GM10847 (cell line): Measurements from ENCODE around the gene RNF7.
A peak's percentile ranks its signal among the peaks of the same experiment; 100 is the strongest.

ENCODE experiments used
- POLR2A ChIP-seq: IDR thresholded peaks from 2 replicates; pipeline ENCODE4 v1.6.1; 2011; ENCODE audit not compliant: insufficient read length; ENCODE audit errors: extremely low read depth

RNF7 gene

GRCh38 chr3:141738022-141738890 is at the start of gene RNF7:
TSS of gene RNF7 (plus strand) at chr3:141738298. CDS start at chr3:141738342, 44 bp downstream.
- TF ChIP-seq POLR2A = peak; percentile 81

GRCh38 chr3:141690431-141691072 is 47.5 kb upstream of the RNF7 start:
- no peak for TF ChIP-seq POLR2A

- no peak for TF ChIP-seq POLR2A
These were observed 38.8 kb upstream of the RNF7 start for GRCh38 chr3:141699324-141699723.

- TF ChIP-seq POLR2A = no peak
These were observed 38.2 kb upstream of the RNF7 start for GRCh38 chr3:141699897-141700296.

- TF ChIP-seq POLR2A = no peak
These were observed 30.3 kb upstream of the RNF7 start for GRCh38 chr3:141707741-141708203.

- no peak for TF ChIP-seq POLR2A
These were observed 29.7 kb upstream of the RNF7 start for GRCh38 chr3:141708367-141708766.

- TF ChIP-seq POLR2A = no peak
These were observed 28.9 kb upstream of the RNF7 start for GRCh38 chr3:141709126-141709770.

- no peak for TF ChIP-seq POLR2A
These were observed 28.0 kb upstream of the RNF7 start for GRCh38 chr3:141710121-141710520.

- no peak for TF ChIP-seq POLR2A
These were observed 27.0 kb upstream of the RNF7 start for GRCh38 chr3:141710888-141711616.

GRCh38 chr3:141714671-141715070 is 23.4 kb upstream of the RNF7 start:
- no peak for TF ChIP-seq POLR2A

- TF ChIP-seq POLR2A = no peak
These were observed 16.0 kb upstream of the RNF7 start for GRCh38 chr3:141722081-141722480.

- TF ChIP-seq POLR2A = no peak
These were observed 15.4 kb upstream of the RNF7 start for GRCh38 chr3:141722648-141723047.

GRCh38 chr3:141723255-141723654 is 14.8 kb upstream of the RNF7 start:
- TF ChIP-seq POLR2A = no peak

GRCh38 chr3:141724186-141724585 is 13.9 kb upstream of the RNF7 start:
- TF ChIP-seq POLR2A = no peak

- TF ChIP-seq POLR2A = no peak
These were observed 13.1 kb upstream of the RNF7 start for GRCh38 chr3:141725036-141725435.
